Stimulated activated CD8-positive, alpha-beta memory T cell treated with anti-CD3 and anti-CD28 coated beads, Interleukin-12 subunit alpha, Interleukin-12 subunit beta, amount 100 ng/mL, for 24 hours (primary cell): ENCODE data around the gene ITGB8.
"Not testable (repeated sequence)": the region's sequence is repeated elsewhere in the genome, so short reads cannot be mapped to it uniquely, and the experiment has no call there.

Experiments used
- DNase-seq: peaks from one replicate; pipeline ENCODE4 v3.0.0-alpha.2; 2020; ENCODE audit errors: extremely low read depth

Gene ITGB8

GRCh38 chr7:20381406-20382034 lies 50.8 kb downstream of the ITGB8 start:
- no peak for DNase-seq

GRCh38 chr7:20383351-20383750 lies 52.7 kb downstream of the ITGB8 start:
- no peak for DNase-seq

DNA sequence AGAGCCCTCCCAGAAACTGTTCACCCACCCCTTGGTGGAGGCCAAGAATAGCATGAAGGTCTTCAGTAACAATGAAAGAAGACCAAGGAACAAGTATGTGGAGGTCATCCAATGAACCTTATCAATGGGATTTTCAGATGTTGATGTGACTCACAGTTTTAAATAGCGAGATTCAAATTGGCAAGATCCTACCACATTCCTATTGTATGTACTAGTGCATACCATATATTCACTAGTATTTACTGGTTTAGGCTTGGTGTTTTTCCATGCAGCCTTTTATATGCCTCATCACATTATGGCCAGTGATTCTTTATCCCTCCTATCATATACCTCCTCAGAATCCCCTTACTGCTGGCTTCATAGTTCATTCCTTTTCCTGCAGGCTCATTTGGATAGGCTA lies 54.4 kb downstream of the ITGB8 start:
- DNase-seq: no peak

DNA sequence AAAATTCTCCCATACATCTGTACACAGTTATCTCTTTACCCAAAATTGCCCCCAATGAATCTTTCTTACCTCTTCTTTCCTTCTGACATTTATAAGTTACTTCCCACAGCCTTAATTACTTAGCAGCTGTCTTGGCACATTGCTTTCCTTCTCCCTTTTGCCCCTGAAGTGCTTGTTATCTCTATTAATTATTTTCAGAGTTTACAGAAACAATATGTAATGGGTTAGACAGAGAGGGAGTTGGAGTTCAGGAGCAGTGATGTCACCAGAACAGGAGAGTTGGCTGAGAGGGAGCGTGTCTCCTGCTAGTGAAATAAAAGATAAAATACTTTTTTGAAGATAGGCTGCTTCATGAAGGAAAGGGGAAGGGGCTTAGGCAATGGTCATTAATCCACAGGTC lies 57.4 kb downstream of the ITGB8 start:
- no peak for DNase-seq

GRCh38 chr7:20389192-20389591 lies 58.5 kb downstream of the ITGB8 start:
- DNase-seq: not testable (repeated sequence)

GRCh38 chr7:20393021-20393610 lies 62.4 kb downstream of the ITGB8 start:
- DNase-seq: no peak

- DNase-seq: no peak
Measured at GRCh38 chr7:20393616-20394015, 62.9 kb downstream of the ITGB8 start.

GRCh38 chr7:20394284-20394683 lies 63.6 kb downstream of the ITGB8 start:
- DNase-seq: no peak

DNA sequence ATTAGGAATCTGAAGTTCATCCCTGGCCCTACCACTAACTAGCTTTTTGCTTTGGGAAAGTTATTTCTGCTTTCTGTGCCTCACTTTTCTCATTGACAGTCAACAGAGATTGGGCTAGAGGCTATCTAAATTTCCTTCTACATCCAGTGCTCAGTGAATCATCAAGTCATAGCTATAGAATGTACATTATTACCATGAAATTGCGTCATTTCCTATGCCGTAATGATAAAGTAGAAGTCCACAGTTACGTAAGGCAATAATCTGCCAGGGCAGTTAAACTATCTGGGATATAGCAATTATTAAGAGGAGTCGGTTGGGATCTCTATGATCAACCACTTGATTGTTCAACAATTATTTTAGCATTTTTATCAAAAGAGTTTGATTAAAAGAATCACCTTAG lies 64.4 kb downstream of the ITGB8 start:
- DNase-seq: no peak

DNA sequence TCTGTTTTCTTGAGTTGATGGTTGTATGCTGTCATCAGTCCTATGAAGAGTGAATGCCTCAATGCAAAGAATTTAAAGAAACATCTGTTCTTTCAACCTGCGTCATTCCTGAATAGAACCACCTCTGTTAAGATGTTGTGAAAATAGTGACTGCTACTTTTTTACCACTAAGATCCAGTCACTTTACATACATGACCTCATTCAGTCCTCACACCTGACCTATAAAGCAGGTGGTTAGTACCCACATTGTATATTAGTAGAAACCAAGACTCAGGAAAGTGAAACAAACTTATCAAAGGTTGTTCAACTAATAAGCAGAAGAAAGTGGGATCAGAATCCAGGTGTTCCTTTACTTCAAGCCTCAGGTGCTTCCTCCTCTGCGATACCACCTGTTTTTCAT lies 64.8 kb downstream of the ITGB8 start:
- no peak for DNase-seq

DNA sequence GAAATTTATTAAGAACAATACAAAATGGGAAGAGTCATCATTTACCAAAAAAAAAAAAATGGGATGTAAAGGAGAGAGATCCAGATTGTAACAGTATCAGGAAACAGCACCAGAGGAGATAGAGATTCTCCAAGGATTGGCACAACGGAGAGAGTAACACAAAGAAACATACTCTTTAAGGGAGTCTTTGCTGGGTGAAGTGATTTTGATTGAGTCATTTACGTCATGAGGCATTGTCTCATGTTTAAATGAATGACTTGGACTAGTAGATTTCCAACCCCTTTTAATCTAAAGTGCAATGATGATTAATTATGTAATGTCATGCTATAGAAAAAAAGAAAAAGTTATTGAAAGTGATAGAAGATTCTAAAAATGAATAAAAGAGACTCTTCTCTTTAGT lies 68.8 kb downstream of the ITGB8 start:
- no peak for DNase-seq

DNA sequence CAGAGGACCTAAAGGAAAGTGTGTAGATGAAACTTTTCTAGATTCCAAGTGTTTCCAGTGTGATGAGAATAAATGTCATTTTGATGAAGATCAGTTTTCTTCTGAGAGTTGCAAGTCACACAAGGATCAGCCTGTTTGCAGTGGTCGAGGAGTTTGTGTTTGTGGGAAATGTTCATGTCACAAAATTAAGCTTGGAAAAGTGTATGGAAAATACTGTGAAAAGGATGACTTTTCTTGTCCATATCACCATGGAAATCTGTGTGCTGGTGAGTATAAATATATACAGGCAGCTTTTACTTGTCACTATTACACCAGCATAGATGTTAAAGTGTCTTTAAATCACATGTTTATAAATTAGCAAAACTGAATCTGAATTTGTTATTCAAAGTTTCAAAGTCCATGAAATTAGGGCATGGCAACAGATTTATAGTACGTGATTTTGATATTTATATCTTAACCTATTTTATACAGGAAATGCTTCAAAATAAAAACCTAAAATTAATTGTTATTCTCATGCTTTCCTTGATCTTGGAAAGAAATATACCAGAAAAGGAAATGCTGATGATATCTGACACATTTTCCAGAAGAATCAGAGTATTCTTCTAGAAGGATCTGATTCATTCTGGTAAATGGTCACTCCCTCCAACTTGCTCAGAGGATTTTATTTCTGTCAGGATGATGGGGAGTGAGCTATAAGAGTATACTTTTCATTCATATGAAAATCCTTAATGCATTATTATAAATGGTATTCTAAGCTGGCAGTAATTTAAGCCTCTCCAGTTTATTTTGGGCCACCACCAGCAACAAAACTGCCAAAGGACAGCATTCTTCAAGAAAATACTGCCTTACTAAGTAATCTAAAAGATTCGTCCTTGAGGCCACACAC lies 71.4 kb downstream of the ITGB8 start:
- DNase-seq: no peak

GRCh38 chr7:20402747-20403230 lies 72.1 kb downstream of the ITGB8 start:
- DNase-seq: no peak

- DNase-seq: no peak
Measured at GRCh38 chr7:20403331-20403730, 72.6 kb downstream of the ITGB8 start.

DNA sequence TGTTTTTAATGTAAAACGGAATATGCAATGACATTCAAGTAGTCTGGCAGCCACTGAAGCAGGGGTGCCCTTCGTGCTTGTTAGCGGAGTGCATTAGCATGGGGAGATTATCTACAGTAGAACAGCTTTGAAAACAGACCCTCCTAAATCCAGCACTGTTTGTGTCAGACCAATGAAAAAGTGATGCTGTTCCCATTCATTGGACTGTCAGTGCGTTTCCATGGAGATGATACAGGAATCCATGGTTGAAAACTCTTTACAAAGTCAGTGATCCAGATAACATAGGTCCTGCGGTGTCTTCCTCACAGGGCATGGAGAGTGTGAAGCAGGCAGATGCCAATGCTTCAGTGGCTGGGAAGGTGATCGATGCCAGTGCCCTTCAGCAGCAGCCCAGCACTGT lies 73.6 kb downstream of the ITGB8 start:
- no peak for DNase-seq

DNA sequence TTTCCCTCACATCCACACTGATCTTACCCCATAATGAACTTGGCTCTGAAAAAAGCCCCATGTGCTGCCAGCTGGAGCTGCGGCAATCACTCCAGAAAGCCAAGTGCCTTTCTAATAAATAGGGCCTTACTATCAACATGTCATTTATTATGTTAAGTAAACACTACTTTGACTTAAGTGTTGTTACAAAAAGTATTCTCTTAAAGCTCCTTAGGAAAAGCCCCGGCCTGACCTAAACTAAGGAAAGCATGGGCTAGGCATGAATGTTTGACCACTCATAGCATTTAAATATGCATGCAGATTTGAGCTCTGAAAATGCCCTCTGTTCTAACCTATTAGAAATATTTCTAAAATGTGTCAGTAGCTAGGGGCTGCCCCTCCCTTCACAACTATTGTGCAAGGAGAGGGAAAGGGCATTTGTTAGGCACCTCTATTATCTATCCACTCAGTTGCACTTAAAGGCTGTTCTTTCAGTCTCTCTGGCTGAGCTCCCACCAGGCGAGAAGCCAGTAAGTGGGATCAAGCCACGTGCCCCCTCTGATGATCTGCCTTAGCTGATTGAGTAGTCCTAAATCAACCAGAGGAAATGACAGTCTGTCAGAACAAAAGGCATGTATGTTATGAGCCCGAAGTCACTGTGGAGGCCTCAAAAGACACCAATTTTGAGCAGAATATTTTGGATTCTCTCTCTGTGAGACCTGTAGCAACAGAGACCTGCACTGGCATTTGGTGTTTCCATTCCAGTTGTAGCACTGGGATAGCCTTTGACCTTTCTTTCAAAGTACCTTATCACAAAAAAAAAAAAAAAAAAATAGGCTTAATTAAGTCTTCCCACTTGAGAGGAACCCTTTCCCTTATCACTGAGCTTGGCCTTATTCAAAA lies 77.1 kb downstream of the ITGB8 start:
- DNase-seq: no peak

- DNase-seq: no peak
Measured at GRCh38 chr7:20408467-20408826, 77.7 kb downstream of the ITGB8 start.

DNA sequence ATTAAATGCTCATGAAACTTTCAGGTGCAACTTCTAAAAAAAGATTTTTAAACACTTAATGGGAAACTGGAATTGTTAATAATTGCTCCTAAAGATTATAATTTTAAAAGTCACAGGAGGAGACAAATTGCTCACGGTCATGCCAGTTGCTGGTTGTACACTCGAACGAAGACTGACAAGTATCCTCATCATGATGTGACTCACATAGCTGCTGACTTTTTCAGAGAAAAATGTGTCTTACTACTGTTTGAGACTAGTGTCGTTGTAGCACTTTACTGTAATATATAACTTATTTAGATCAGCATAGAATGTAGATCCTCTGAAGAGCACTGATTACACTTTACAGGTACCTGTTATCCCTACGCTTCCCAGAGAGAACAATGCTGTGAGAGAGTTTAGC lies 79.3 kb downstream of the ITGB8 start:
- no peak for DNase-seq

- DNase-seq: no peak
Measured at GRCh38 chr7:20411372-20411771, 80.7 kb downstream of the ITGB8 start.

GRCh38 chr7:20412032-20412431 lies 81.3 kb downstream of the ITGB8 start:
- DNase-seq: no peak

GRCh38 chr7:20417260-20417659 lies 86.6 kb downstream of the ITGB8 start:
- no peak for DNase-seq
